AG10803 (cell line): ENCODE results near the gene NOS1AP.

Experiments
- DNase-seq: peaks from one replicate; pipeline ENCODE4 v3.0.0; 2010; ENCODE audit warnings: low read depth
- H3K4me3 ChIP-seq: 2 replicates; pipeline ENCODE4 v1.5.1; 2011; ENCODE audit warnings: mild to moderate bottlenecking, low read length, control low read depth
- TF ChIP-seq, protein P1 (sequence below): conservative IDR thresholded peaks from 2 replicates; pipeline ENCODE4 v1.5.1; 2011; ENCODE audit warnings: mild to moderate bottlenecking, low read length, control low read depth, inconsistent platforms

The NOS1AP gene

DNA sequence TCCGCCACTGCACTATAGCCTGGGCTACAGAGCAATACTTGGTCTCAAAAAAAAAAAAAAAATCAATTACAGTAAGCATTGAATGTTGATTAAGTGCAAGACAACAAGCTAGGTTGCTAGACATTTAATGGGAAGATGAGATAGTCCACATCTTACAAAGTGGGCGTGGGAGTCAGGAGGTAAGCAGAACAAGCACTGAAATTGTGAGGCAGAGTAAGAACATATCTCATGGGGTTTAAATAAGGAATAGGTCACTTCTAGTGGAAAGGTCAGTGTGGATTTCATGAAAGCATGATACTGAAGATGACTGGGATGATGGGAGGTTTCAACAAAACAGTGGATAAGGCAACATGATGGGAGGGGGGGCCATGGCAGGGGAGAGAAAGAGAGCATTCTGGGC lies 44.0 kb upstream of the NOS1AP start:
- DNase-seq, result no peak
- H3K4me3 ChIP-seq, result no peak overlapping the region
- TF ChIP-seq, protein P1, sequence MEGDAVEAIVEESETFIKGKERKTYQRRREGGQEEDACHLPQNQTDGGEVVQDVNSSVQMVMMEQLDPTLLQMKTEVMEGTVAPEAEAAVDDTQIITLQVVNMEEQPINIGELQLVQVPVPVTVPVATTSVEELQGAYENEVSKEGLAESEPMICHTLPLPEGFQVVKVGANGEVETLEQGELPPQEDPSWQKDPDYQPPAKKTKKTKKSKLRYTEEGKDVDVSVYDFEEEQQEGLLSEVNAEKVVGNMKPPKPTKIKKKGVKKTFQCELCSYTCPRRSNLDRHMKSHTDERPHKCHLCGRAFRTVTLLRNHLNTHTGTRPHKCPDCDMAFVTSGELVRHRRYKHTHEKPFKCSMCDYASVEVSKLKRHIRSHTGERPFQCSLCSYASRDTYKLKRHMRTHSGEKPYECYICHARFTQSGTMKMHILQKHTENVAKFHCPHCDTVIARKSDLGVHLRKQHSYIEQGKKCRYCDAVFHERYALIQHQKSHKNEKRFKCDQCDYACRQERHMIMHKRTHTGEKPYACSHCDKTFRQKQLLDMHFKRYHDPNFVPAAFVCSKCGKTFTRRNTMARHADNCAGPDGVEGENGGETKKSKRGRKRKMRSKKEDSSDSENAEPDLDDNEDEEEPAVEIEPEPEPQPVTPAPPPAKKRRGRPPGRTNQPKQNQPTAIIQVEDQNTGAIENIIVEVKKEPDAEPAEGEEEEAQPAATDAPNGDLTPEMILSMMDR, result no peak

DNA sequence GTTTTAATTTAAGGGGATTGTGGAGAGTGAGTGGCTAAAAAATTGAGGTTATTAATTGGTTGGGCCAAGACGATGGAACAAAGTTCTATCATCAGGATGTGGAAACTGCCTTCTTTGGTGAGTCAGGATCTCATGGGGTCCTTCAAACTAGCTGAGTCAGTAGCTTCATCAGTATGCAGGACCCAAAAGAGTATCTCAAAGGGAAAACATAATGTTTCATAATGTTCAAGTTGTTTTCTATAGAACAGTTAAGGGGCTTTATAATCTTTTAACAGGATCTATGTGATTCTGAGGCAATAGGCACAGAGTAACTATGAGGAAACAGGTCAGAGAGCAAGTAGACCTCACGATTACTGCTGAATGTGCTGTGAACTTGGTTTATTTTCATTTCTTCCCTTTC lies 42.6 kb upstream of the NOS1AP start:
- no peak for DNase-seq
- H3K4me3 ChIP-seq, result no peak overlapping the region
- TF ChIP-seq, protein P1, result no peak

DNA sequence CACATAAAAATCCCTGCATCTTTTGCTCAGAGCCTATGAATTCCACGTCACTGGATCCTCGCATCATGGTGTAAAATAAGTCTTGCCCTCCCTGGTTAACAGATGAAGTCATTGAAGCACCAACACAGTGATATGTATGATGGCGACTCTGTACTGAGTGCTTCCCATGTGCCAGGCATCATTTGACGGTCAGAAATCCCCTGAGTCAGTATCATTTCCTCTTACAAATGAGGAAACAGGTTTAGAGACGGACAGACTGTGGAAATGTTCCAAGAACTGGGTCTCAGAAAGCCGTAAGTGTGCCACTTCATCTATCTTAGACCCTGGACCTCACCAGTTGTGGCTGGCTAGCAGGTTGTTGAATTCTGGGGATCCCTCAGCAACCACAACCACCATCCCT lies 40.8 kb upstream of the NOS1AP start:
- H3K4me3 ChIP-seq, result no peak overlapping the region
- DNase-seq, result no peak
- TF ChIP-seq, protein P1, result no peak

DNA sequence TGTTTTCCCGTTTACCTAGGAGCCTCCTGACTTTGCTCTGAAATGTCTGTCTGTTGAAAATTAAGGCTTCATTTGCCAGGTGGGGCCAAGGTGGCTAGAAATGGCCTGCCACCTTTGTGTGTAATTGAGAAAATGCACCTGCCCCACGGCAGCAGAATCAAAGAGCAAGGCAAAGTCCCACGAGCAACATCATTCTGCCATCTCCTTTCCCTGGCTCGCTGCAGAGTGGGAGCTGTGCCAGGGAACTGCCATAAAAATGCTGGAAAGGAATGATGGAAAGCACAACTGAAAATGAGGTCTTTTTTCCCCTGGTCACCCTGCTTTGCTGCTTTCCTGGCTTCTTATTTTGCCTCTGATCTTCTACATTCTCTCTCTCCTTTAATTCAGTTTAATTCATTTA lies 40.3 kb upstream of the NOS1AP start:
- TF ChIP-seq, protein P1, result no peak
- no peak overlapping the region for H3K4me3 ChIP-seq
- DNase-seq, result no peak

DNA sequence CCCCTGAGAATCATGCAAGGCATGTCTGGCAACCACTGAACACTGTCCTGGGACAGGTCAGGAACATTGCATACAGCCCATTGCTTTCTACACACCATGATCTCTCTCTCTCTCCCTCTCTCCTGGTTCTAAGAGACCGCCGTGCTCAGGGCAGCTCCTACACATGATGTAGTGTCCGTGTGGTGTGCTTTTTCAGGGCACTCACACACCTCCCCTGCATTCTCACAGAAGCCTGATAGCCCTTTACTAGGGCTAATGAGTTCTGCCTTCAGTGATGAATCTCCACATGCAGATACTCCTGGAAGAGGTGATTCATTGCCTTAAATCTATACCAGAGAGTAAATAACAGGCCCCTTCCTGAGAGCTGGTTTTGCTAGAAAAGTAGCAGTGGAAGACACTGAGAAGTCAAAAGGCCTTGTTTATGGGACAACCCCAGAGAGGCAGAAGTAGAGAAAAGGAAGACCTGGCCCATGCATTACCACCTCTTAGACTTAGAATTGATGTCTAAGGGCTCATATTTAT lies 38.7 kb upstream of the NOS1AP start:
- TF ChIP-seq, protein P1, result no peak
- H3K4me3 ChIP-seq, result no peak overlapping the region
- DNase-seq, result no peak

DNA sequence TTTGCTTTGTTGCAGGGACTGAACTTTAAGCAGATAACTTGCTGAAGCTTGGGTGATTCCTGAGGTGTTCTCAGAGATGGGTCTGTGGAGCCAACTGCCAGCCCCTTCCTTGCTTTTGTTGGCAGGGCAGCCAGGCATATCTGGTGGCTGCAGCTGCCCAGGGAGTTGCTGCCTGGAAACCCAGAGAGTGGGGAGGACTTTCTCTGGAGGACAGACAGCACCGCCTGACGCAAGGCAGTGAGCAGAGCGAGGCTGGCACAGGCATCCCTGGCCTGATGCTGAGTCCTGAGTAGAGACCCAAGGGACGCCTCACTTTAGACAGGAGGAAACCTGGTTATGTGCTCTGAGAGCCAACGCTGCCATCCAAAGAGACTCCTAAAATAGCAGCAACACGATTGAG lies 36.1 kb upstream of the NOS1AP start:
- DNase-seq, result no peak
- no peak overlapping the region for H3K4me3 ChIP-seq

DNA sequence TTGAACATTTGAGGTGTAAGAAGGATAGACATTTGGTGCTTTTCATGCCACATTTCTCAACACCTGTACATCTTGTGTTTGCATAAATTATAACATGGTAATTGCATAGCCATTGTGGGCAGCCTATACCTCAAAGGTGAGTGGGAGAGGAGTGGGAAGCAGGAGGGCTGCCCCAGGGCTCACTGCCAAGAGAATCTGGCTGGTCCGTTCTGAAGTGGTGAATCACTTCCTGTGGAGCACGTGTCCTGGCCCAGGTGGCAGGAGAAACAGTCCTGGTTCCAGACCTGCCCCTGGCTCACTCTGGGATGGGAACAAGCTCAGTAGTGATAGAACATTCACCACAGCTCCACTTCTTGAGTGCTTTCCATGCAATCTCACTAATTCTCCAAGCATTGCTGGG lies 34.2 kb upstream of the NOS1AP start:
- TF ChIP-seq, protein P1, result no peak
- no peak for DNase-seq
- H3K4me3 ChIP-seq, result no peak overlapping the region

More for the DNA sequence above, 36.1 kb upstream of the NOS1AP start:
- TF ChIP-seq, protein P1, result no peak
